A549 (cell line): Measurements from ENCODE around the gene UBE4A. TPM values are rescaled to one million over a fixed set of nuclear protein-coding genes. Genes with fewer than 3 reads are reported as not detected.
A peak's percentile ranks its signal among the peaks of the same experiment; 100 is the strongest.

ENCODE experiments used
- BCL3 ChIP-seq: fragments of >200 bp; sonication (Bioruptor Twin); formaldehyde crosslinking; IDR thresholded peaks from 3 replicates; pipeline ENCODE4 v1.6.1; 2016
- BHLHE40 ChIP-seq: IDR thresholded peaks from 2 replicates; pipeline ENCODE4 v1.6.1; 2012; ENCODE audit warnings: low read depth, low read length, inconsistent platforms
- CBX2 ChIP-seq: fragments of 200-600 bp; sonication (generic); IDR thresholded peaks from 2 replicates; pipeline ENCODE4 v1.6.1; 2016; ENCODE audit warnings: low read depth, mild to moderate bottlenecking, borderline replicate concordance
- CBX8 ChIP-seq: fragments of 200-600 bp; sonication (generic); IDR thresholded peaks from 2 replicates; pipeline ENCODE4 v1.6.1; 2016
- CHD2 ChIP-seq: fragments of 150-350 bp; IDR thresholded peaks from 2 replicates; pipeline ENCODE4 v1.6.1; 2014; ENCODE audit warnings: low read length; ENCODE audit not compliant: partially characterized antibody
- CHD4 ChIP-seq: fragments of 200-600 bp; sonication (generic); IDR thresholded peaks from 2 replicates; pipeline ENCODE4 v1.6.1; 2016; ENCODE audit warnings: antibody characterized with exemption, mild to moderate bottlenecking, borderline replicate concordance
- E2F6 ChIP-seq: IDR thresholded peaks from 2 replicates; pipeline ENCODE4 v1.6.1; 2012; ENCODE audit warnings: low read depth, borderline replicate concordance
- EHMT2 ChIP-seq: fragments of 200-600 bp; sonication (generic); IDR thresholded peaks from 2 replicates; pipeline ENCODE4 v1.6.1; 2016; ENCODE audit warnings: antibody characterized with exemption, low read depth, mild to moderate bottlenecking, moderate library complexity
- ELK1 ChIP-seq: fragments of 150-350 bp; IDR thresholded peaks from 2 replicates; pipeline ENCODE4 v1.6.1; 2014; ENCODE audit warnings: low read depth, mild to moderate bottlenecking, low read length
- EP300 ChIP-seq, 2 experiments: fragments of >200 bp; sonication (Bioruptor Twin); formaldehyde crosslinking; IDR thresholded peaks; 2 replicates in 1 of 2; 3 replicates in 1 of 2; pipeline ENCODE4 v1.6.1; 2016 to 2017
- ESRRA ChIP-seq: fragments of 150-350 bp; IDR thresholded peaks from 2 replicates; pipeline ENCODE4 v1.6.1; 2014; ENCODE audit warnings: mild to moderate bottlenecking, low read length, borderline replicate concordance
- FOSB ChIP-seq: fragments of 250-450 bp; sonication (Bioruptor Pico); IDR thresholded peaks from 2 replicates; pipeline ENCODE4 v1.5.0; 2020; ENCODE audit warnings: mild to moderate bottlenecking, moderate library complexity
- HES2 ChIP-seq: fragments of >200 bp; sonication (Bioruptor Twin); formaldehyde crosslinking; IDR thresholded peaks from 2 replicates; pipeline ENCODE4 v1.6.1; 2016
- HEYL ChIP-seq: fragments of 250-450 bp; sonication (Bioruptor Pico); IDR thresholded peaks from 2 replicates; pipeline ENCODE4 v1.8.0; 2021; ENCODE audit warnings: mild to moderate bottlenecking, moderate library complexity
- HMGXB4 ChIP-seq: fragments of 250-450 bp; sonication (Bioruptor Pico); IDR thresholded peaks from 2 replicates; pipeline ENCODE4 v1.5.0; 2021; ENCODE audit warnings: mild to moderate bottlenecking, moderate library complexity, borderline replicate concordance
- HOXB13 ChIP-seq: fragments of 250-450 bp; sonication (Bioruptor Pico); IDR thresholded peaks from 2 replicates; pipeline ENCODE4 v1.5.0; 2020; ENCODE audit warnings: low read depth, mild to moderate bottlenecking, moderate library complexity
- HOXB5 ChIP-seq: fragments of 250-450 bp; sonication (Bioruptor Pico); IDR thresholded peaks from 2 replicates; pipeline ENCODE4 v1.5.0; 2020; ENCODE audit warnings: mild to moderate bottlenecking, moderate library complexity
- JUN ChIP-seq, 2 experiments: fragments of >200 bp; sonication (Bioruptor Twin); formaldehyde crosslinking; IDR thresholded peaks; 2 replicates in 1 of 2; 3 replicates in 1 of 2; pipeline ENCODE4 v1.6.1; 2016 to 2017
- JUNB ChIP-seq: fragments of >200 bp; sonication (Bioruptor Twin); formaldehyde crosslinking; IDR thresholded peaks from 2 replicates; pipeline ENCODE4 v1.6.1; 2016
- KDM5A ChIP-seq: fragments of 200-600 bp; sonication (generic); IDR thresholded peaks from 2 replicates; pipeline ENCODE4 v1.6.1; 2016; ENCODE audit warnings: antibody characterized with exemption, mild to moderate bottlenecking
- MAFK ChIP-seq: fragments of 450-650 bp; IDR thresholded peaks from 2 replicates; pipeline ENCODE4 v1.6.1; 2014; ENCODE audit not compliant: partially characterized antibody
- MAZ ChIP-seq: fragments of 150-350 bp; IDR thresholded peaks from 2 replicates; pipeline ENCODE4 v1.6.1; 2014; ENCODE audit warnings: antibody characterized with exemption, low read depth, low read length, borderline replicate concordance
- NFE2L2 ChIP-seq: fragments of 150-350 bp; conservative IDR thresholded peaks from 2 replicates; pipeline ENCODE4 v1.6.1; 2014; ENCODE audit warnings: low read length
- NR3C1 ChIP-seq: fragments of >200 bp; sonication (Bioruptor Twin); formaldehyde crosslinking; IDR thresholded peaks from 3 replicates; pipeline ENCODE4 v1.6.1; 2017
- PBX3 ChIP-seq: IDR thresholded peaks from 2 replicates; pipeline ENCODE4 v1.6.1; 2012
- PHF8 ChIP-seq: fragments of 200-600 bp; sonication (generic); IDR thresholded peaks from 2 replicates; pipeline ENCODE4 v1.6.1; 2016; ENCODE audit warnings: low read depth, mild to moderate bottlenecking, antibody characterized with exemption, moderate library complexity, borderline replicate concordance
- POLR2A ChIP-seq: IDR thresholded peaks from 2 replicates; pipeline ENCODE4 v1.6.1; 2012; ENCODE audit warnings: mild to moderate bottlenecking, low read length
- POLR2AphosphoS2 ChIP-seq: conservative IDR thresholded peaks from 2 replicates; pipeline ENCODE4 v1.6.1; 2012; ENCODE audit warnings: low read length, improper control_type of control experiment, inconsistent platforms
- RARB ChIP-seq: fragments of 250-450 bp; sonication (Bioruptor Pico); IDR thresholded peaks from 2 replicates; pipeline ENCODE4 v1.8.0; 2021; ENCODE audit warnings: mild to moderate bottlenecking, moderate library complexity
- RCOR1 ChIP-seq: fragments of 150-350 bp; IDR thresholded peaks from 2 replicates; pipeline ENCODE4 v1.6.1; 2014; ENCODE audit warnings: antibody characterized with exemption, low read length, low read depth
- RFX5 ChIP-seq: fragments of 450-650 bp; IDR thresholded peaks from 2 replicates; pipeline ENCODE4 v1.7.1; 2014; ENCODE audit warnings: antibody characterized with exemption, mild to moderate bottlenecking, moderate library complexity
- RNF2 ChIP-seq: fragments of 200-600 bp; sonication (generic); IDR thresholded peaks from 2 replicates; pipeline ENCODE4 v1.6.1; 2016; ENCODE audit warnings: low read depth, mild to moderate bottlenecking, antibody characterized with exemption, moderate library complexity, borderline replicate concordance
- SREBF2 ChIP-seq: fragments of 450-650 bp; IDR thresholded peaks from 2 replicates; pipeline ENCODE4 v1.6.1; 2014; ENCODE audit warnings: mild to moderate bottlenecking, moderate library complexity
- TFCP2L1 ChIP-seq: fragments of 250-450 bp; sonication (Bioruptor Pico); IDR thresholded peaks from 2 replicates; pipeline ENCODE4 v1.5.0; 2021; ENCODE audit warnings: mild to moderate bottlenecking
- USF2 ChIP-seq: fragments of 450-650 bp; IDR thresholded peaks from 2 replicates; pipeline ENCODE4 v1.6.1; 2014; ENCODE audit warnings: antibody characterized with exemption
- ZC3H11A ChIP-seq: fragments of 450-650 bp; IDR thresholded peaks from 2 replicates; pipeline ENCODE4 v1.6.1; 2014; ENCODE audit warnings: antibody characterized with exemption, mild to moderate bottlenecking
- ZFP36 ChIP-seq: fragments of 450-650 bp; IDR thresholded peaks from 2 replicates; pipeline ENCODE4 v1.6.1; 2014; ENCODE audit warnings: borderline replicate concordance; ENCODE audit not compliant: partially characterized antibody
- ZSCAN20 ChIP-seq: fragments of 250-450 bp; sonication (Bioruptor Pico); IDR thresholded peaks from 2 replicates; pipeline ENCODE4 v1.8.0; 2022; ENCODE audit warnings: mild to moderate bottlenecking, moderate library complexity
- polyA plus RNA-seq, 4 experiments: library from polyadenylated mRNA; depleted of rRNA in 3 of 4; stranded (reverse); fragments of >200 nt; fragmentation: RNase III in 1 of 4; extraction: RNeasy Plus Mini Kit Qiagen cat#74134 plus additional on column Dnase treatment in 1 of 4; gene quantifications; 2 replicates in 3 of 4; 3 replicates in 1 of 4; pipeline ENCODE4 v1.2.3, GENCODE V29; 2011 to 2017

UBE4A gene
- polyA plus RNA-seq, 2 of the 4 experiments (the other 2 are of a cell fraction): 11.4 to 18.9 TPM

GRCh38 chr11:118435893-118436624 is 76.7 kb downstream of the UBE4A start, which contains the start of gene KMT2A (continued):
- TF ChIP-seq BCL3 (peak; percentile 74; the same call in 2 of the 3 replicates), E2F6 (0 out of 2 replicates have a peak, but pooled peaks have one; percentile 26), CHD2 (no peak), MAZ (peak; percentile 21; the same call in 1 of the 2 replicates), RCOR1 (no peak), NR3C1 (no peak), FOSB (CRISPR knock-in tag) (no peak), KDM5A (no peak), BHLHE40 (no peak), JUN (IDR thresholded peaks at IDR 0.05) (peak; percentile 83 to 98; a peak in 4 of 5 replicates), TFCP2L1 (CRISPR knock-in tag) (no peak), HMGXB4 (CRISPR knock-in tag) (no peak), CBX2 (no peak), POLR2AphosphoS2 (no peak), EP300 (IDR thresholded peaks at IDR 0.05) (peak in 1 of 2 experiments; percentile 48; a peak in 1 of 5 replicates), CHD4 (no peak), ZFP36 (no peak), EHMT2 (no peak), ESRRA (no peak), HEYL (CRISPR knock-in tag) (no peak), POLR2A (peak; percentile 63), JUNB (no peak), HOXB5 (CRISPR knock-in tag) (peak; percentile 78; the same call in 1 of the 2 replicates), HOXB13 (CRISPR knock-in tag) (no peak), RARB (CRISPR knock-in tag) (no peak), ELK1 (no peak), PBX3 (0 out of 2 replicates have a peak, but pooled peaks have one; percentile 20), SREBF2 (no peak), NFE2L2 (no peak), USF2 (no peak), MAFK (peak; percentile 58), RFX5 (0 out of 2 replicates have a peak, but pooled peaks have one; percentile 26), PHF8 (no peak), ZC3H11A (no peak), ZSCAN20 (CRISPR knock-in tag) (no peak), RNF2 (no peak), HES2 (no peak), CBX8 (no peak)
